Heart left ventricle (tissue), 16 donors: ENCODE results near the gene P2RY11. TPM values are rescaled to one million over a fixed set of nuclear protein-coding genes. Genes with fewer than 3 reads are reported as not detected.

Experiments
- ATAC-seq, 4 donors: fragments of 200-7000 bp; cut with Tn5 transposase; one replicate each; pipeline ENCODE4 v1.9.1; 2020 to 2022; ENCODE audit warnings: moderate library complexity in 4 of 4, mild to moderate bottlenecking in 3 of 4, moderate number of reproducible peaks in 1 of 4
- DNase-seq, 5 donors: peaks; one replicate each; pipeline ENCODE4 v3.0.0-alpha.2; 2020
- H3K27ac ChIP-seq, 12 donors: fragments of 200-600 bp; sonication (generic) in 4 of 12; one replicate each; pipeline versions ENCODE4 v1.5.0 to v1.8.0; 2016 to 2022; ENCODE audit warnings: mild to moderate bottlenecking in 2 of 12
- H3K27me3 ChIP-seq, 9 donors: fragments of 200-600 bp; sonication (generic) in 2 of 9; one replicate each; pipeline versions ENCODE4 v1.5.1 to v1.8.0; 2016 to 2022; ENCODE audit warnings: mild to moderate bottlenecking in 3 of 9
- H3K36me3 ChIP-seq, 9 donors: fragments of 200-600 bp; sonication (generic) in 2 of 9; one replicate each; pipeline versions ENCODE4 v1.5.0 to v1.8.0; 2018 to 2022; ENCODE audit warnings: mild to moderate bottlenecking in 2 of 9
- H3K4me1 ChIP-seq, 12 donors: fragments of 200-600 bp; sonication (generic) in 4 of 12; one replicate each; pipeline versions ENCODE4 v1.5.0 to v1.8.0; 2016 to 2022; ENCODE audit warnings: mild to moderate bottlenecking in 3 of 12
- H3K4me3 ChIP-seq, 12 donors: fragments of 200-600 bp; sonication (generic) in 4 of 12; one replicate each; pipeline versions ENCODE4 v1.5.0 to v1.8.0; 2017 to 2022; ENCODE audit warnings: mild to moderate bottlenecking in 9 of 12, moderate library complexity in 4 of 12
- H3K9me3 ChIP-seq, 12 donors: fragments of 200-600 bp; sonication (generic) in 4 of 12; one replicate each; pipeline versions ENCODE4 v1.5.0 to v1.8.0; 2016 to 2022; ENCODE audit warnings: mild to moderate bottlenecking in 1 of 12
- CTCF ChIP-seq, 12 donors: fragments of 200-600 bp; sonication (generic) in 4 of 12; IDR thresholded peaks; one replicate each; pipeline versions ENCODE4 v1.5.0 to v1.8.0; 2018 to 2022; ENCODE audit warnings: antibody characterized with exemption in 12 of 12, mild to moderate bottlenecking in 5 of 12
- POLR2A ChIP-seq, 2 donors: fragments of 450-650 bp; IDR thresholded peaks; one replicate each; pipeline ENCODE4 v1.6.1; 2017; ENCODE audit warnings: antibody characterized with exemption in 2 of 2, mild to moderate bottlenecking in 2 of 2, moderate library complexity in 2 of 2
- WGBS, 4 donors: extraction: QIAGEN DNeasy Blood & Tissue Kit in 2 of 4; methylation state at CpG; one replicate each; pipeline versions ENCODE4 v1.1.5 to v1.1.7; 2013 to 2018; 5-methylcytosine and 5-hydroxymethylcytosine counted together
- intact Hi-C, 10 donors: fragments of 100-400 bp; cut with DNase I; formaldehyde crosslinking; loops; one replicate each; pipeline versions ENCODE4 v1.11.1 to v1.14.2; 2022
- polyA plus RNA-seq, 2 donors: library from polyadenylated mRNA; stranded (reverse); fragments of 200-250 nt; gene quantifications; one replicate each; pipeline ENCODE4 v1.2.3, GENCODE V29; 2013
- total RNA-seq, 9 donors: library from RNA; depleted of rRNA in 2 of 9; stranded (reverse); fragments of >200 nt in 2 of 9; fragmentation: NEBNext Ultra II Directional in 3 of 9; extraction: Animal tissue kit (Norgen Biotek cat#: 25700) in 3 of 9; gene quantifications; one replicate each; pipeline versions ENCODE4 v1.1.0 to v1.2.4, GENCODE V29; 2016 to 2023
- donor health status: ischemic (EF 13 %, LVEDD 7.1; RV severe dilation, severe dysfunction).
- donor health status: healthy with polysubstance abuse.
- donor health status: DM: no; HTN: yes; CAD: no.
- donor health status: DM: no; HTN: no; CAD: no.
- donor health status: ischemic (EF 25% LVEDD 6.9; RV normal size, moderate dysfunction).
- donor health status: ischemic (EF 25% LVEDD 5.7; RV mildly dilated, moderate dysfunction).
- donor health status: healthy.
- donor health status: DM: yes; HTN: yes; CAD: no.
- donor health status: ischemic (EF 35%, LVEDD 5.7; RV mildly dilated, moderate dysfunction).
- donor health status: nonischemic (EF 11% LVEDD 7.7; RV severe dilation, severe dysfunction).
- donor health status: DM: yes; HTN: yes; CAD: no.
- donor health status: PGD.
- donor health status: ischemic (EF 29% LVEDD 5.4; RV normal size, mild dysfunction).
- donor health status: nonischemic (EF 23%, LVEDD 6.1; RV moderate dilation, normal function).

The P2RY11 gene
- total and polyA plus RNA-seq, 11 donors = 3.1 to 11.7 (median 5.2) TPM

GRCh38 chr19:10107254-10107653 lies 4.2 kb upstream of the P2RY11 start:
- no peak for DNase-seq
- Histone ChIP-seq H3K9me3 (no peaks in the 10 kb centered on the region), H3K4me1 (peaks cover 0 to 55% (median 13%) of the 10 kb centered on the region in 12 donors), H3K27me3 (no peaks in the 10 kb centered on the region), H3K4me3 (peak overlapping the region in 10 of 12 donors; percentile 75 to 96 (median 87)), H3K27ac (peak overlapping the region in 3 of 12 donors; percentile 84 to 88 (median 85)), H3K36me3 (peaks cover 7 to 46% (median 42%) of the 10 kb centered on the region in 9 donors)
- no peak for TF ChIP-seq POLR2A (IDR thresholded peaks at IDR 0.05)
- TF ChIP-seq CTCF (IDR thresholded peaks at IDR 0.05) = no peak
- WGBS, 4 donors = 74 to 83% (median 77%) methylated on average over 10 of the region's 10 CpGs
- ATAC-seq = no peak
- intact Hi-C loops = loop anchor here in 1 of 10 donors (5.0 kb wide), 2 partner anchors 145 to 590 kb away; partner anchors contain the start of gene MRPL4

GRCh38 chr19:10107817-10108367 lies 3.6 kb upstream of the P2RY11 start:
- no peak overlapping the region for H3K27ac ChIP-seq
- intact Hi-C loops = loop anchor here in 1 of 10 donors (5.0 kb wide), 2 partner anchors 144 to 589 kb away; partner anchors contain the start of gene MRPL4
- H3K36me3 ChIP-seq = peaks cover 7 to 46% (median 42%) of the 10 kb centered on the region in 9 donors
- TF ChIP-seq CTCF (IDR thresholded peaks at IDR 0.05) (no peak), POLR2A (IDR thresholded peaks at IDR 0.05) (no peak)
- peak overlapping the region in 2 of 12 donors; percentile 80 to 87 for H3K4me3 ChIP-seq
- peaks cover 0 to 55% (median 13%) of the 10 kb centered on the region in 12 donors for H3K4me1 ChIP-seq
- no peak for ATAC-seq
- H3K9me3 ChIP-seq = no peaks in the 10 kb centered on the region
- DNase-seq = no peak
- no peaks in the 10 kb centered on the region for H3K27me3 ChIP-seq
- 90 to 95% (median 95%) methylated on average over 12 to 14 of the region's 14 CpGs for WGBS, 4 donors

GRCh38 chr19:10109528-10109927 lies 2.0 kb upstream of the P2RY11 start:
- TF ChIP-seq POLR2A (IDR thresholded peaks at IDR 0.05) (no peak), CTCF (IDR thresholded peaks at IDR 0.05) (no peak)
- H3K36me3 ChIP-seq = peaks cover 7 to 53% (median 46%) of the 10 kb centered on the region in 9 donors
- 93% methylated on average over 13 to 14 of the region's 14 CpGs for WGBS, 4 donors
- no peak overlapping the region for H3K27ac ChIP-seq
- no peaks in the 10 kb centered on the region for H3K27me3 ChIP-seq
- DNase-seq = no peak
- ATAC-seq = no peak
- H3K4me1 ChIP-seq = peaks cover 0 to 65% (median 14%) of the 10 kb centered on the region in 12 donors
- H3K4me3 ChIP-seq = no peak overlapping the region
- H3K9me3 ChIP-seq = no peaks in the 10 kb centered on the region
- intact Hi-C loops = loop anchor here in 1 of 10 donors (5.0 kb wide), 2 partner anchors 143 to 588 kb away; partner anchors contain the start of gene MRPL4

- H3K9me3 ChIP-seq = no peaks in the 10 kb centered on the region
- TF ChIP-seq CTCF (IDR thresholded peaks at IDR 0.05) (no peak), POLR2A (IDR thresholded peaks at IDR 0.05) (no peak)
- DNase-seq (no peak), ATAC-seq (no peak)
- no peaks in the 10 kb centered on the region for H3K27me3 ChIP-seq
- WGBS, 4 donors = 91 to 92% (median 91%) methylated on average over 32 to 44 of the region's 44 CpGs
- H3K27ac ChIP-seq = peak overlapping the region in 1 of 12 donors; percentile 86
- intact Hi-C loops = loop anchor here in 7 of 10 donors (5.0 to 10.0 kb wide), 5 partner anchors 134 to 274 kb away; partner anchors contain the start of genes MRPL4 (in 2 of the 7), OLFM2 (in 2 of the 7) and TYK2 (in 1 of the 7)
- H3K4me1 ChIP-seq = peaks cover 0 to 58% (median 14%) of the 10 kb centered on the region in 12 donors
- H3K4me3 ChIP-seq = no peak overlapping the region
- peaks cover 7 to 60% (median 54%) of the 10 kb centered on the region in 9 donors for H3K36me3 ChIP-seq
Observed at GRCh38 chr19:10110076-10110971, 1.2 kb upstream of the P2RY11 start.
